MM.1S (cell line): ENCODE measurements around the gene GLIPR2.

ENCODE experiments used
- DNase-seq: peaks from one replicate; pipeline ENCODE4 v3.0.0-alpha.2; 2015
- H2AFZ ChIP-seq: fragments of 300-600 bp; sonication (generic); 2 replicates; pipeline ENCODE4 v1.6.0; 2016; ENCODE audit warnings: antibody characterized with exemption, low read length
- H3F3A ChIP-seq: fragments of 300-600 bp; sonication (generic); 2 replicates; pipeline ENCODE4 v1.6.1; 2016; ENCODE audit warnings: mild to moderate bottlenecking, antibody characterized with exemption, low read length, moderate library complexity, mixed read lengths; ENCODE audit not compliant: insufficient read depth
- H3K27ac ChIP-seq: fragments of 300-600 bp; sonication (generic); 2 replicates; pipeline ENCODE4 v1.5.1; 2016; ENCODE audit warnings: mild to moderate bottlenecking, low read length
- H3K27me3 ChIP-seq: fragments of 300-600 bp; sonication (generic); replicated peaks from 2 replicates; pipeline ENCODE4 v1.6.0; 2016; ENCODE audit warnings: low read length; ENCODE audit not compliant: insufficient read depth
- H3K36me3 ChIP-seq: fragments of 300-600 bp; sonication (generic); replicated peaks from 2 replicates; pipeline ENCODE4 v1.6.1; 2016; ENCODE audit warnings: mild to moderate bottlenecking, low read length, mixed read lengths; ENCODE audit not compliant: insufficient read depth
- H3K4me1 ChIP-seq: fragments of 300-600 bp; sonication (generic); 2 replicates; pipeline ENCODE4 v1.6.1; 2016; ENCODE audit warnings: low read length, mixed read lengths
- H3K4me2 ChIP-seq: fragments of 300-600 bp; sonication (generic); 2 replicates; pipeline ENCODE4 v1.6.0; 2016; ENCODE audit warnings: low read depth, low read length
- H3K4me3 ChIP-seq: fragments of 300-600 bp; sonication (generic); 2 replicates; pipeline ENCODE4 v1.5.1; 2016; ENCODE audit warnings: low read length, mixed read lengths
- H3K79me2 ChIP-seq: fragments of 300-600 bp; sonication (generic); 2 replicates; pipeline ENCODE4 v1.6.1; 2016; ENCODE audit warnings: mixed run types, low read length, mixed read lengths
- H3K9ac ChIP-seq: fragments of 300-600 bp; sonication (generic); 2 replicates; pipeline ENCODE4 v1.6.1; 2016; ENCODE audit warnings: low read length, mixed read lengths
- H3K9me2 ChIP-seq: fragments of 300-600 bp; sonication (generic); replicated peaks from 2 replicates; pipeline ENCODE4 v1.6.1; 2016; ENCODE audit warnings: mild to moderate bottlenecking, low read length, mixed read lengths; ENCODE audit not compliant: insufficient read depth
- H3K9me3 ChIP-seq: fragments of 300-600 bp; sonication (generic); replicated peaks from 2 replicates; pipeline ENCODE4 v1.6.1; 2016; ENCODE audit warnings: mild to moderate bottlenecking, low read length, mixed read lengths; ENCODE audit not compliant: insufficient read depth
- H4K20me1 ChIP-seq: fragments of 300-600 bp; sonication (generic); 2 replicates; pipeline ENCODE4 v1.6.1; 2016; ENCODE audit warnings: mild to moderate bottlenecking, low read length, moderate library complexity, mixed read lengths; ENCODE audit not compliant: insufficient read depth
- CTCF ChIP-seq: fragments of 300-600 bp; sonication (generic); IDR thresholded peaks from 2 replicates; pipeline ENCODE4 v1.5.1; 2016; ENCODE audit warnings: antibody characterized with exemption, low read length, mixed read lengths
- EZH2 ChIP-seq: fragments of 300-600 bp; sonication (generic); optimal IDR thresholded peaks from 2 replicates; pipeline ENCODE3; 2017; ENCODE audit warnings: low read depth, mild to moderate bottlenecking, antibody characterized with exemption, low read length, mixed read lengths
- EZH2phosphoT487 ChIP-seq: fragments of 300-600 bp; sonication (generic); IDR thresholded peaks from 2 replicates; pipeline ENCODE4 v1.6.1; 2018; ENCODE audit warnings: antibody characterized with exemption, low read length

GLIPR2 gene

GRCh38 chr9:36208521-36209253, 72.2 kb downstream of the GLIPR2 start:
- no peaks in the 10 kb centered on the region; the same call in 1 of the 2 replicates for H3F3A ChIP-seq
- no peak overlapping the region for H3K4me3 ChIP-seq
- no peak for DNase-seq
- H3K79me2 ChIP-seq, result peaks cover 90% of the 10 kb centered on the region
- no peak overlapping the region for H3K4me2 ChIP-seq
- H3K27me3 ChIP-seq, result no peaks in the 10 kb centered on the region
- H3K9ac ChIP-seq, result no peak overlapping the region
- no peak overlapping the region for H2AFZ ChIP-seq
- H3K27ac ChIP-seq, result no peak overlapping the region
- H3K9me2 ChIP-seq, result no peaks in the 10 kb centered on the region
- no peaks in the 10 kb centered on the region for H3K4me1 ChIP-seq
- H3K9me3 ChIP-seq, result no peaks in the 10 kb centered on the region
- peaks cover 45% of the 10 kb centered on the region for H3K36me3 ChIP-seq
- no peak for TF ChIP-seq EZH2phosphoT487
- no peak for TF ChIP-seq EZH2
- TF ChIP-seq CTCF, result no peak
- peaks cover 33% of the 10 kb centered on the region for H4K20me1 ChIP-seq

GRCh38 chr9:36210722-36211121, 74.2 kb downstream of the GLIPR2 start:
- Histone ChIP-seq H3K36me3 (peaks cover 27% of the 10 kb centered on the region; the same call in 1 of the 2 replicates), H3K9ac (no peak overlapping the region), H3F3A (no peaks in the 10 kb centered on the region), H3K79me2 (peaks cover 74% of the 10 kb centered on the region), H3K9me3 (no peaks in the 10 kb centered on the region), H3K9me2 (no peaks in the 10 kb centered on the region), H3K27me3 (no peaks in the 10 kb centered on the region), H3K27ac (no peak overlapping the region), H3K4me2 (no peak overlapping the region), H3K4me1 (no peaks in the 10 kb centered on the region), H4K20me1 (peaks cover 33% of the 10 kb centered on the region), H2AFZ (no peak overlapping the region), H3K4me3 (no peak overlapping the region)
- DNase-seq, result no peak
- TF ChIP-seq CTCF, result no peak
- TF ChIP-seq EZH2, result no peak
- no peak for TF ChIP-seq EZH2phosphoT487

- Histone ChIP-seq H3K4me1 (no peaks in the 10 kb centered on the region), H3F3A (no peaks in the 10 kb centered on the region), H3K9ac (no peak overlapping the region), H2AFZ (no peak overlapping the region), H3K27me3 (no peaks in the 10 kb centered on the region), H3K9me3 (no peaks in the 10 kb centered on the region), H3K9me2 (no peaks in the 10 kb centered on the region), H3K79me2 (peaks cover 67% of the 10 kb centered on the region), H4K20me1 (peaks cover 33% of the 10 kb centered on the region), H3K4me2 (no peak overlapping the region), H3K4me3 (no peak overlapping the region), H3K27ac (no peak overlapping the region), H3K36me3 (peaks cover 24% of the 10 kb centered on the region; the same call in 1 of the 2 replicates)
- no peak for DNase-seq
- TF ChIP-seq EZH2phosphoT487, result no peak
- TF ChIP-seq CTCF, result no peak
- no peak for TF ChIP-seq EZH2
Observed at GRCh38 chr9:36211510-36211909, 75.0 kb downstream of the GLIPR2 start.
